IPS-15b (cell line): Measurements from ENCODE around the gene DNAL1.
"Not testable (repeated sequence)": the region's sequence is repeated elsewhere in the genome, so short reads cannot be mapped to it uniquely, and the experiment has no call there.

Source experiments
- H3K27me3 ChIP-seq: one replicate; pipeline ENCODE4 v1.6.1; 2013; ENCODE audit warnings: low read length; ENCODE audit not compliant: control insufficient read depth, insufficient read depth
- H3K36me3 ChIP-seq: one replicate; pipeline ENCODE4 v1.6.1; 2013; ENCODE audit warnings: low read length; ENCODE audit not compliant: control insufficient read depth, insufficient read depth
- H3K4me1 ChIP-seq: one replicate; pipeline ENCODE4 v1.6.1; 2013; ENCODE audit warnings: mild to moderate bottlenecking, low read length; ENCODE audit not compliant: control insufficient read depth, insufficient read depth
- H3K4me3 ChIP-seq: one replicate; pipeline ENCODE4 v1.5.1; 2013; ENCODE audit warnings: low read depth, low read length
- H3K9ac ChIP-seq: one replicate; pipeline ENCODE4 v1.6.1; 2013; ENCODE audit warnings: low read depth, mild to moderate bottlenecking, low read length
- H3K9me3 ChIP-seq: one replicate; pipeline ENCODE4 v1.6.1; 2013; ENCODE audit warnings: mild to moderate bottlenecking, low read length; ENCODE audit not compliant: control insufficient read depth, insufficient read depth

Gene DNAL1

GRCh38 chr14:73651005-73651404 is 6.2 kb downstream of the DNAL1 start:
- H3K4me1 ChIP-seq: no peaks in the 10 kb centered on the region
- no peaks in the 10 kb centered on the region for H3K36me3 ChIP-seq
- H3K9ac ChIP-seq: no peak overlapping the region
- no peaks in the 10 kb centered on the region for H3K27me3 ChIP-seq
- H3K4me3 ChIP-seq: no peak overlapping the region
- no peaks in the 10 kb centered on the region for H3K9me3 ChIP-seq

DNA sequence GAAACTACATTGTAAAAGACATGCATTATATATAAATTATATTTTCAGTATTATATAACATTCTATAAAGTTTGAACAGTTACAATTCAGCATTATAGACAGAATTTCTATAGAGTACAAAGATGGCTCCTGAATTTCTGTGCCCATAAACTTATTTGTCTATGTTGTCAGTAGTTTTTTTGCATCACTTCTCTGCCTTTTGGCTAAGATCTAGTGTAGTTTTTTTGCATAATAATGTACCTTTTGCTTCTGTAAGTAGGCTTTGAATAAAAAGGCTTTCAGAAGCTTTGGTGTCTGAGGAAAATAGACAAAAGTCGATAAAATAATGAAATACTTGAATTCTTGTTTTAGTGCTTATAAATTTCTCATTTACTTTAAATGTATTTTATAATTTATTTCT is 11.1 kb downstream of the DNAL1 start:
- H3K36me3 ChIP-seq: no peaks in the 10 kb centered on the region
- H3K4me3 ChIP-seq: no peak overlapping the region
- H3K9ac ChIP-seq: no peak overlapping the region
- H3K4me1 ChIP-seq: no peaks in the 10 kb centered on the region
- H3K9me3 ChIP-seq: no peaks in the 10 kb centered on the region
- no peaks in the 10 kb centered on the region for H3K27me3 ChIP-seq

DNA sequence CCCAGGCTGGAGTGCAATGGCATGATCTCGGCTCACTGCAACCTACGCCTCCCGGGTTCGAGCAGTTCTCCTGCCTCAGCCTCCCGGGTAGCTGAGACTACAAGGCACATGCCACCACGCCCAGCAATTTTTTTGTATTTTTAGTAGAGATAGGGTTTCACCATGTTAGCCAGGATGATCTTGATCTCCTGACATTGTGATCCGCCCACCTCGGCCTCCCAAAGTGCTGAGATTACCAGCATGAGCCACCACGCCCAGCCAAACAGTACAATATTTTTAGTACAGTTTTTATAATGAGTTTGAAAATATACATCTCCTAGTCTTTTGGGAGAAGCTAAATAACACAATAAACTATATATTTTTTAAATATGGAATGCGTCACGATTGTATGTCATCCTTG is 14.4 kb downstream of the DNAL1 start:
- not testable (repeated sequence) for H3K36me3 ChIP-seq, H3K4me1 ChIP-seq, H3K9me3 ChIP-seq, H3K4me3 ChIP-seq, H3K27me3 ChIP-seq, H3K9ac ChIP-seq

DNA sequence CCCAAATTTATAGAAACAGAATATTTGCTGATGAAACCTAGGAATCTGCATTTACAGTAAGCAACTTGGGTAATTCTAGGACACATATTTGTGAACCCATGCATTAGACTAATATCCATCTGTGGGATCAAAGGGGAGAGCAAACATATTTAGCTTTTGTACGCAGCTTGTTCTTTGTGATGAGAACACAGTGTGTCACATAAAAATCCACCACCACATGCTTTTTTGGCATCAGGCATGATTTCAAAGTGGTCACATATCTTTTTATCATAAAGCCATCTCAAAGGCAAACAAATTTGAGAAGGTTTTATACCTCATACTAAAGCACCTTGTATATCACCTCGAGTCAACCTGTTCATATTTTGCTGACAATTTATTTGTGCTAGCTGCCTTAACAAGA is 15.7 kb downstream of the DNAL1 start:
- no peaks in the 10 kb centered on the region for H3K36me3 ChIP-seq
- no peak overlapping the region for H3K9ac ChIP-seq
- H3K27me3 ChIP-seq: no peaks in the 10 kb centered on the region
- no peaks in the 10 kb centered on the region for H3K9me3 ChIP-seq
- H3K4me1 ChIP-seq: no peaks in the 10 kb centered on the region
- no peak overlapping the region for H3K4me3 ChIP-seq

GRCh38 chr14:73661872-73662271 is 17.1 kb downstream of the DNAL1 start:
- Histone ChIP-seq H3K9ac (no peak overlapping the region), H3K4me1 (no peaks in the 10 kb centered on the region), H3K27me3 (no peaks in the 10 kb centered on the region), H3K36me3 (no peaks in the 10 kb centered on the region), H3K9me3 (no peaks in the 10 kb centered on the region), H3K4me3 (no peak overlapping the region)

DNA sequence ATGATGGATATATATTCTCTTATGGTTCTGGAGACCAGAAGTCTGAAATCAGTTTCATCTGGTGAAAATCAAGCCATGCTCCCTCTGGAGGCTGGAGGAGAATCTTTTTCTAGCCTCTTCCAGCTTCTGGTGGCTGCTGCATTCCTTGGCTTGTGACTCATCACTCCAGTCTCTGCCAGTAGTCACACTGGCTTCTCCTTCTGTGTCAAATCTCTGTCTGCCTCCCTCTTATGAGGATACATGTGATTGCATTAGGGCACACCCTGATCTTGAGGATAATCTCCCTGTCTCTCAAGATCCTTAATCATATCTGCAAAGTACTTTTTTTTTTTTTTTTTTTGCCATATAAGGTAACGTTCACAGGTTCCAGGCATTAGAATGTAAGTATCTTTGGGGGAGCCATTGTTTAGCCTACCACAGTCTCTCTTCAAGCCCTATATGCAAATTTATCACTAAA is 17.7 kb downstream of the DNAL1 start:
- Histone ChIP-seq H3K36me3 (no peaks in the 10 kb centered on the region), H3K4me3 (no peak overlapping the region), H3K9me3 (no peaks in the 10 kb centered on the region), H3K9ac (no peak overlapping the region), H3K27me3 (no peaks in the 10 kb centered on the region), H3K4me1 (no peaks in the 10 kb centered on the region)

GRCh38 chr14:73663548-73664212 is 18.9 kb downstream of the DNAL1 start:
- Histone ChIP-seq H3K36me3 (no peaks in the 10 kb centered on the region), H3K4me3 (no peak overlapping the region), H3K9me3 (no peaks in the 10 kb centered on the region), H3K9ac (no peak overlapping the region), H3K27me3 (no peaks in the 10 kb centered on the region), H3K4me1 (no peaks in the 10 kb centered on the region)

DNA sequence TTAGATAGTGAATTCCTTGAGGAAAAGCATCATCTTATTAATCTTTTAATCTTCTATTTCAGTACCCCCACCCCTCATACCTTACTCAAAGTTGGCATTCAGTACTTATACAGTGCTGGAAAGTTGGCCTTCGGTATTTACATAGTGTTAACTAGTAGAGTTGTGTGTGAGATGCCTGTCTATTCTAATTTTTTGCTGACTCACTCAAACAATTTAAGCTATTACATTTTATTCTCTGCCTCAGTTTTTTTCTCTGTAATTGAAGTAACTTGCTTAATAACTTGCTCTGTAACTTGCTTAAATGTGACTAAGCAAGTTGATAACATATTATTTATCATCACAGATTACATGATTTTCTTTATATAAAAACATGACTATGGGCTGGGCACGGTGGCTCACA is 20.3 kb downstream of the DNAL1 start:
- H3K27me3 ChIP-seq: no peaks in the 10 kb centered on the region
- H3K36me3 ChIP-seq: no peaks in the 10 kb centered on the region
- H3K9me3 ChIP-seq: no peaks in the 10 kb centered on the region
- no peak overlapping the region for H3K4me3 ChIP-seq
- H3K9ac ChIP-seq: no peak overlapping the region
- H3K4me1 ChIP-seq: no peaks in the 10 kb centered on the region

DNA sequence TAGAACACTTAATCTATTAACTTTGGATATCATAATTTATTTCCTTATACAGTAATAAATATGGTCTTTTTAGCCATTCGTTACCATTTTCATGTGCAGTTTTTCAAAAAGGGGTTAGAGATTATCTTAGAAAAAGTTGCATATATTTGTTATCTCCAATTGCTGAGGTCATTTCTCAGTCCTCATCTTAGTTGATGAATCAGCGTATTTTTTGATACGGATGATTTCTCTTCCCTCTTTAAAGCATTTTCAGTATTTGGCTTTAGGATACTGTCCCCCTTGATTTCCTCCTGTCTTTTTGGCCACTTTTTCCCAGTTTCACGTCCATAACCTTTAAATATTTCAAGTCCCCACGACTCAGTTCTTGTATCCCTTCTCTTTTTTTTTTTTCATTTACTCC is 21.8 kb downstream of the DNAL1 start:
- no peaks in the 10 kb centered on the region for H3K36me3 ChIP-seq
- no peak overlapping the region for H3K9ac ChIP-seq
- H3K27me3 ChIP-seq: no peaks in the 10 kb centered on the region
- no peak overlapping the region for H3K4me3 ChIP-seq
- H3K9me3 ChIP-seq: no peaks in the 10 kb centered on the region
- H3K4me1 ChIP-seq: no peaks in the 10 kb centered on the region

- no peaks in the 10 kb centered on the region for H3K36me3 ChIP-seq
- H3K4me3 ChIP-seq: no peak overlapping the region
- H3K9ac ChIP-seq: no peak overlapping the region
These were observed 23.1 kb downstream of the DNAL1 start for GRCh38 chr14:73667854-73668253.

DNA sequence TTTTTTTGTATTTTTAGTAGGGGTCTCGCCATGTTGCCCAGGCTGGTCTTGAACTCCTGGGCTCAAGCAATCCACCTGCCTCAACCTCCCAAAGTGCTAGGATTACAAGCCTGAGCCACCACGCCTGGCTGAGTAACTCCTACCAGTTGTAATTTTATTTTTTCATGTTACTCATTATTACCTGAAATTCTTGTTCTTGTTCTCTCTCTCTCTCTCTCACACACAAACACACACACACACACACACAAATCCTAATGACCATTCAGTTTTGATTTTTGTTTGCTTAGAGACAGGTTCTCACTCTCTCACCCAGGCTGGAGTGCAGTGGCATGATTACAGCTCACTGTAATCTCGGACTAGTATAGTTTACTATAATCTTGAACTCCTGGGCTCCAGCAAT is 30.2 kb downstream of the DNAL1 start:
- H3K4me3 ChIP-seq: no peak overlapping the region
- no peaks in the 10 kb centered on the region for H3K9me3 ChIP-seq
- no peaks in the 10 kb centered on the region for H3K36me3 ChIP-seq
- no peaks in the 10 kb centered on the region for H3K27me3 ChIP-seq
- no peaks in the 10 kb centered on the region for H3K4me1 ChIP-seq
- H3K9ac ChIP-seq: no peak overlapping the region

More at GRCh38 chr14:73667854-73668253, 23.1 kb downstream of the DNAL1 start:
- no peaks in the 10 kb centered on the region for H3K27me3 ChIP-seq
- H3K4me1 ChIP-seq: no peaks in the 10 kb centered on the region
- no peaks in the 10 kb centered on the region for H3K9me3 ChIP-seq

- H3K4me3 ChIP-seq: no peak overlapping the region
- H3K9ac ChIP-seq: no peak overlapping the region
- H3K27me3 ChIP-seq: no peaks in the 10 kb centered on the region
- H3K4me1 ChIP-seq: no peaks in the 10 kb centered on the region
- H3K9me3 ChIP-seq: no peaks in the 10 kb centered on the region
- H3K36me3 ChIP-seq: no peaks in the 10 kb centered on the region
These were observed 33.9 kb downstream of the DNAL1 start for GRCh38 chr14:73678698-73679097.
